ENCODE data around the gene VSTM2L. TPM values are rescaled to one million over a fixed set of nuclear protein-coding genes. Genes with fewer than 3 reads are reported as not detected.

The VSTM2L gene
- total and polyA plus RNA-seq, 9 of the 15 experiments (the other 6 are each of a cell fraction or from before 2014, with no cell fraction given), result not detected

GRCh38 chr20:37912874-37913273 is 9.9 kb downstream of the VSTM2L start:
- no peak for FAIRE-seq
- intact Hi-C loops (cut with micrococcal nuclease), result no loop called here
- POLR2A ChIA-PET, result interaction anchor here (0.5 kb wide), 1 partner anchor 345 kb away, joined by 3 read pairs; no protein-coding TSS in a partner anchor
- TF ChIP-seq, protein P1, sequence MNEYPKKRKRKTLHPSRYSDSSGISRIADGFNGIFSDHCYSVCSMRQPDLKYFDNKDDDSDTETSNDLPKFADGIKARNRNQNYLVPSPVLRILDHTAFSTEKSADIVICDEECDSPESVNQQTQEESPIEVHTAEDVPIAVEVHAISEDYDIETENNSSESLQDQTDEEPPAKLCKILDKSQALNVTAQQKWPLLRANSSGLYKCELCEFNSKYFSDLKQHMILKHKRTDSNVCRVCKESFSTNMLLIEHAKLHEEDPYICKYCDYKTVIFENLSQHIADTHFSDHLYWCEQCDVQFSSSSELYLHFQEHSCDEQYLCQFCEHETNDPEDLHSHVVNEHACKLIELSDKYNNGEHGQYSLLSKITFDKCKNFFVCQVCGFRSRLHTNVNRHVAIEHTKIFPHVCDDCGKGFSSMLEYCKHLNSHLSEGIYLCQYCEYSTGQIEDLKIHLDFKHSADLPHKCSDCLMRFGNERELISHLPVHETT (CRISPR knock-in tag; conservative IDR thresholded peaks at IDR 0.05 in 1 of 2, IDR thresholded peaks at IDR 0.05 in 1 of 2), result no peak
- TF ChIP-seq HSF4 (CRISPR knock-in tag; IDR thresholded peaks at IDR 0.05; ENCODE audit: borderline replicate concordance), result no peak
- TF ChIP-seq RAD21 (CRISPR knock-in tag; conservative IDR thresholded peaks at IDR 0.05 in 1 of 2, IDR thresholded peaks at IDR 0.05 in 1 of 2), result no peak
- no peak for TF ChIP-seq ZNF436 (CRISPR knock-in tag; IDR thresholded peaks at IDR 0.05)
- no peak for TF ChIP-seq MEF2D (tag; conservative IDR thresholded peaks at IDR 0.05; ENCODE audit: low read depth)
- TF ChIP-seq PREB (CRISPR knock-in tag; IDR thresholded peaks at IDR 0.05), result no peak
- TF ChIP-seq RBM25 (IDR thresholded peaks at IDR 0.05; ENCODE audit: low read depth, low read length, severe bottlenecking), result no peak
- TF ChIP-seq NELFE (IDR thresholded peaks at IDR 0.05; ENCODE audit: insufficient read depth, insufficient read length), result no peak
- no peak for TF ChIP-seq ZNF77 (CRISPR knock-in tag; IDR thresholded peaks at IDR 0.05)
- TF ChIP-seq ETV6 (IDR thresholded peaks at IDR 0.05; ENCODE audit: borderline replicate concordance in 1 of 2, low read depth in 2 of 2, low read length in 1 of 2), result no peak
- no peak for TF ChIP-seq ETV6 (CRISPR knock-in tag; IDR thresholded peaks at IDR 0.05; ENCODE audit: borderline replicate concordance)
- TF ChIP-seq CLOCK (CRISPR knock-in tag; IDR thresholded peaks at IDR 0.05; ENCODE audit: borderline replicate concordance), result no peak
- TF ChIP-seq, protein P2, sequence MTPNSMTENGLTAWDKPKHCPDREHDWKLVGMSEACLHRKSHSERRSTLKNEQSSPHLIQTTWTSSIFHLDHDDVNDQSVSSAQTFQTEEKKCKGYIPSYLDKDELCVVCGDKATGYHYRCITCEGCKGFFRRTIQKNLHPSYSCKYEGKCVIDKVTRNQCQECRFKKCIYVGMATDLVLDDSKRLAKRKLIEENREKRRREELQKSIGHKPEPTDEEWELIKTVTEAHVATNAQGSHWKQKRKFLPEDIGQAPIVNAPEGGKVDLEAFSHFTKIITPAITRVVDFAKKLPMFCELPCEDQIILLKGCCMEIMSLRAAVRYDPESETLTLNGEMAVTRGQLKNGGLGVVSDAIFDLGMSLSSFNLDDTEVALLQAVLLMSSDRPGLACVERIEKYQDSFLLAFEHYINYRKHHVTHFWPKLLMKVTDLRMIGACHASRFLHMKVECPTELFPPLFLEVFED (CRISPR knock-in tag; conservative IDR thresholded peaks at IDR 0.05), result no peak
- TF ChIP-seq HMGN3 (IDR thresholded peaks at IDR 0.05; ENCODE audit: borderline replicate concordance, extremely low read depth, insufficient read length, low read depth, low read length), result no peak
- TF ChIP-seq HEY1 (CRISPR knock-in tag; IDR thresholded peaks at IDR 0.05; ENCODE audit: borderline replicate concordance), result no peak

More at GRCh38 chr20:37912874-37913273, 9.9 kb downstream of the VSTM2L start:
- H3K4me1 ChIP-seq (replicated peaks in 1 of 2; ENCODE audit: control insufficient read depth in 2 of 2, insufficient read depth in 2 of 2, low read length in 2 of 2), result peaks cover 0 to 13% of the 10 kb centered on the region in 2 experiments; a peak in 2 of 5 replicates
- no peaks in the 10 kb centered on the region for H3K9me3 ChIP-seq (replicated peaks; ENCODE audit: control insufficient read depth, insufficient read depth, low read depth, low read length)
- in situ Hi-C loops (cut with MboI), result no loop called here
- CTCF ChIA-PET (ENCODE audit: low intra/inter-chr PET ratio), result no interaction called here
- peaks cover 9% of the 10 kb centered on the region; the same call in 1 of the 2 replicates for H4K20me1 ChIP-seq (replicated peaks; ENCODE audit: control insufficient read depth, insufficient read depth, low read length)
- ATAC-seq (no peak), DNase-seq (ENCODE audit: extremely low read depth in 1 of 4, low spot score in 3 of 4) (no peak)
- 4% methylated on average over 6 of the region's 6 CpGs for WGBS (ENCODE audit: insufficient coverage, low coverage, missing lambda C conversion rate)
- peaks cover 47 to 84% of the 10 kb centered on the region in 2 experiments for H3K27me3 ChIP-seq (ENCODE audit: control insufficient read depth in 2 of 2, insufficient read depth in 2 of 2, low read length in 2 of 2)
- H3K4me2 ChIP-seq (ENCODE audit: insufficient read depth, low read length), result no peak overlapping the region
- H3K4me3 ChIP-seq, result no peak overlapping the region
- no TSS peak for BruUV-seq (replicated peaks)
- no peaks in the 10 kb centered on the region for H3K79me2 ChIP-seq (ENCODE audit: control insufficient read depth, insufficient read depth, low read length)
- H3K9me1 ChIP-seq (ENCODE audit: control insufficient read depth, insufficient read depth, low read length), result no peaks in the 10 kb centered on the region
- no peaks in the 10 kb centered on the region for H3K36me3 ChIP-seq (ENCODE audit: control insufficient read depth, insufficient read depth, low read length)
- H3K9ac ChIP-seq (ENCODE audit: insufficient read depth in 1 of 2, low read depth in 2 of 2, low read length in 2 of 2), result no peak overlapping the region
- H3K27ac ChIP-seq (ENCODE audit: extremely low read depth, low read depth, low read length), result no peak overlapping the region
- no peak overlapping the region for H2AFZ ChIP-seq (ENCODE audit: low read depth, low read length)

All from K562 (cell line).